Prostate gland (tissue), 2 donors: ENCODE results near the gene SOST.

ENCODE experiments used
- POLR2A ChIP-seq: fragments of 450-650 bp; IDR thresholded peaks from one replicate; pipeline ENCODE4 v1.6.1; 2016; ENCODE audit warnings: antibody characterized with exemption, mild to moderate bottlenecking
- POLR2AphosphoS5 ChIP-seq: sonication (generic); formaldehyde crosslinking; IDR thresholded peaks from one replicate; pipeline ENCODE4 v1.6.1; 2017; ENCODE audit warnings: antibody characterized with exemption
- TF ChIP-seq, protein P1 (sequence below), 4 experiments: fragments of 200-600 bp in 2 of 4; fragments of 450-650 bp in 2 of 4; sonication (generic) in 2 of 4; IDR thresholded peaks; 1 replicate in 3 of 4; 2 replicates in 1 of 4; pipeline ENCODE4 v1.5.1; 2016 to 2019; ENCODE audit warnings: antibody characterized with exemption in 4 of 4, mild to moderate bottlenecking in 2 of 4, moderate library complexity in 2 of 4

DNA sequence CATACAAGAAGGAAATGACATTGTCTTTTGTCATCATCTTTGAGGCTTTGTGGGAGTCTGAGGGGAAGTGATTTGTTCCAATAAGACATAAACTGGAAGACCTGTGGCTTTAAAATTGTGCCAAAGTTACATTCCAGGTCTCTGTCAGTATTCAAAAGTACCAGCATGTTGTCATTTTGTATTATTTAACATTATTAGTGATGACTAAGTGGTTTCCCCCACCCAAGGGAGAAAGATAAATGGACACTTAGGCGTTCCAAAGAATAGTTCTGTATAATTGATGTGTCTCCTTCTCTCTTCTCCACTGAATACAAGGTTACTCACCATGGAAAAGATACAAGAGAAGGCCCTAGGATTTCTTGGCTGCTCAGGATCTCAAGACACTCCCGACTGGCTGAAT is 25.5 kb upstream of the SOST start:
- TF ChIP-seq, protein P1, sequence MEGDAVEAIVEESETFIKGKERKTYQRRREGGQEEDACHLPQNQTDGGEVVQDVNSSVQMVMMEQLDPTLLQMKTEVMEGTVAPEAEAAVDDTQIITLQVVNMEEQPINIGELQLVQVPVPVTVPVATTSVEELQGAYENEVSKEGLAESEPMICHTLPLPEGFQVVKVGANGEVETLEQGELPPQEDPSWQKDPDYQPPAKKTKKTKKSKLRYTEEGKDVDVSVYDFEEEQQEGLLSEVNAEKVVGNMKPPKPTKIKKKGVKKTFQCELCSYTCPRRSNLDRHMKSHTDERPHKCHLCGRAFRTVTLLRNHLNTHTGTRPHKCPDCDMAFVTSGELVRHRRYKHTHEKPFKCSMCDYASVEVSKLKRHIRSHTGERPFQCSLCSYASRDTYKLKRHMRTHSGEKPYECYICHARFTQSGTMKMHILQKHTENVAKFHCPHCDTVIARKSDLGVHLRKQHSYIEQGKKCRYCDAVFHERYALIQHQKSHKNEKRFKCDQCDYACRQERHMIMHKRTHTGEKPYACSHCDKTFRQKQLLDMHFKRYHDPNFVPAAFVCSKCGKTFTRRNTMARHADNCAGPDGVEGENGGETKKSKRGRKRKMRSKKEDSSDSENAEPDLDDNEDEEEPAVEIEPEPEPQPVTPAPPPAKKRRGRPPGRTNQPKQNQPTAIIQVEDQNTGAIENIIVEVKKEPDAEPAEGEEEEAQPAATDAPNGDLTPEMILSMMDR (IDR thresholded peaks at IDR 0.05), result no peak
- TF ChIP-seq POLR2AphosphoS5, result no peak
- no peak for TF ChIP-seq POLR2A
